ENCODE results near the gene MYCBP. TPM values are rescaled to one million over a fixed set of nuclear protein-coding genes. Genes with fewer than 3 reads are reported as not detected.

Gene MYCBP
- total RNA-seq, 1 donor from 2014 or later = 14.5 TPM

GRCh38 chr1:38896169-38896568, 23.0 kb upstream of the MYCBP start:
- H3K9me3 ChIP-seq (replicated peaks) = no peaks in the 10 kb centered on the region
- no peaks in the 10 kb centered on the region for H3K36me3 ChIP-seq
- H3K27me3 ChIP-seq (ENCODE audit: low read depth) = no peaks in the 10 kb centered on the region
- no peak for DNase-seq
- H3K4me1 ChIP-seq = peaks cover 11% of the 10 kb centered on the region
- no peak for TF ChIP-seq CTCF (IDR thresholded peaks at IDR 0.05; ENCODE audit: borderline replicate concordance)
- H3K4me3 ChIP-seq = no peak overlapping the region
- intact Hi-C loops (cut with micrococcal nuclease) = no loop called here
- no peak overlapping the region for H3K27ac ChIP-seq (replicated peaks)

- Histone ChIP-seq H3K4me1 (no peaks in the 10 kb centered on the region), H3K9me3 (replicated peaks) (no peaks in the 10 kb centered on the region), H3K27ac (replicated peaks) (no peak overlapping the region), H3K4me3 (no peak overlapping the region), H3K36me3 (peaks cover 9% of the 10 kb centered on the region), H3K27me3 (ENCODE audit: low read depth) (no peaks in the 10 kb centered on the region)
- DNase-seq = no peak
- no peak for TF ChIP-seq CTCF (IDR thresholded peaks at IDR 0.05; ENCODE audit: borderline replicate concordance)
- intact Hi-C loops (cut with micrococcal nuclease) = no loop called here
These were observed 19.8 kb upstream of the MYCBP start for GRCh38 chr1:38892976-38893375.

GRCh38 chr1:38891753-38892152, 18.6 kb upstream of the MYCBP start:
- TF ChIP-seq CTCF (IDR thresholded peaks at IDR 0.05; ENCODE audit: borderline replicate concordance) = no peak
- Histone ChIP-seq H3K4me1 (no peaks in the 10 kb centered on the region), H3K9me3 (replicated peaks) (no peaks in the 10 kb centered on the region), H3K36me3 (peaks cover 9% of the 10 kb centered on the region), H3K27me3 (ENCODE audit: low read depth) (no peaks in the 10 kb centered on the region), H3K4me3 (no peak overlapping the region), H3K27ac (replicated peaks) (no peak overlapping the region)
- no peak for DNase-seq
- intact Hi-C loops (cut with micrococcal nuclease) = no loop called here

- Histone ChIP-seq H3K9me3 (replicated peaks) (no peaks in the 10 kb centered on the region), H3K27me3 (ENCODE audit: low read depth) (no peaks in the 10 kb centered on the region), H3K27ac (replicated peaks) (no peak overlapping the region), H3K4me1 (no peaks in the 10 kb centered on the region), H3K4me3 (no peak overlapping the region), H3K36me3 (peaks cover 9% of the 10 kb centered on the region)
- no peak for DNase-seq
- intact Hi-C loops (cut with micrococcal nuclease) = no loop called here
- TF ChIP-seq CTCF (IDR thresholded peaks at IDR 0.05; ENCODE audit: borderline replicate concordance) = no peak
These were observed 16.4 kb upstream of the MYCBP start for GRCh38 chr1:38889589-38889988.

- intact Hi-C loops (cut with micrococcal nuclease) = no loop called here
- H3K9me3 ChIP-seq (replicated peaks) = no peaks in the 10 kb centered on the region
These were observed 15.5 kb upstream of the MYCBP start for GRCh38 chr1:38888423-38889333.

More at GRCh38 chr1:38888423-38889333, 15.5 kb upstream of the MYCBP start:
- Histone ChIP-seq H3K27me3 (ENCODE audit: low read depth) (no peaks in the 10 kb centered on the region), H3K4me3 (no peak overlapping the region), H3K36me3 (peaks cover 9% of the 10 kb centered on the region), H3K27ac (replicated peaks) (no peak overlapping the region), H3K4me1 (no peaks in the 10 kb centered on the region)
- DNase-seq = no peak
- no peak for TF ChIP-seq CTCF (IDR thresholded peaks at IDR 0.05; ENCODE audit: borderline replicate concordance)

Measured in left ventricle myocardium inferior (tissue), 1 donor.